ENCODE results near the gene TTLL7.

DNA sequence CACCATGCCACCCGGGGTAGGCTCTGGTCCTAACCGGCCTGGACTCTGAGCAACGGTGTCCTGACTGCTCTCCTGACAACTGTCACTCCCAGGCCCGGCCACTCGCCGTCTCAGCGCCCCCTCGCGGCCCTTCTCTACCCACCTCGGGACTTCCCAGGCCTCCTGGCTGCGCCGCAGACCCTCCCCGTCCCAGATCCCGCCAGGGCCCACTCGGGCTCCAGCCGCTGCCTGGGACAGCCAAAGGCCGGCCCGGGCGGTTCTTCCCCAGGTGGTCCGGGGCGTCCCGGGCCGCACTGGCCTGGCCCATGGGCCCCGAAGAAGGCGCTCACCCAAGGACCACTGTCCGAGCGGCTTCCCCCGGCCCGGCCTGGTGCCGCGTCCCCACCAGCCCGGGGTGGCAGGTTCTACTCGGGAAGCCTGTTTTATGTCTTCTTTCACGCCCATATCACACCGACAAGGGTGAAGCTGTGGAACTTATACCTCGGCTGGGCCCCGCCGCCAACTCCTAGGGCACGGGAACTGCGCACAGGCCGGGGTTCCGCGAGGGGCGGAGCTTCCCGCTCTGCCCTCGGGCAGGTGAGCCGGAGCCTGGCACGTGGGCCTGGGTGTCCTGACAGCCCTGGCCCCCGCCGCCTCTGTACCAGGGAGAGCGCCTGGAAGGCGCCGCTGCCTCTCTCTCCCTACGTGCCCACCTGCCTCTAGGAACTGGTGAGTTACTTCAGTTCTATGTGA, 138.3 kb downstream of the TTLL7 start:
- TF ChIP-seq, protein P1, sequence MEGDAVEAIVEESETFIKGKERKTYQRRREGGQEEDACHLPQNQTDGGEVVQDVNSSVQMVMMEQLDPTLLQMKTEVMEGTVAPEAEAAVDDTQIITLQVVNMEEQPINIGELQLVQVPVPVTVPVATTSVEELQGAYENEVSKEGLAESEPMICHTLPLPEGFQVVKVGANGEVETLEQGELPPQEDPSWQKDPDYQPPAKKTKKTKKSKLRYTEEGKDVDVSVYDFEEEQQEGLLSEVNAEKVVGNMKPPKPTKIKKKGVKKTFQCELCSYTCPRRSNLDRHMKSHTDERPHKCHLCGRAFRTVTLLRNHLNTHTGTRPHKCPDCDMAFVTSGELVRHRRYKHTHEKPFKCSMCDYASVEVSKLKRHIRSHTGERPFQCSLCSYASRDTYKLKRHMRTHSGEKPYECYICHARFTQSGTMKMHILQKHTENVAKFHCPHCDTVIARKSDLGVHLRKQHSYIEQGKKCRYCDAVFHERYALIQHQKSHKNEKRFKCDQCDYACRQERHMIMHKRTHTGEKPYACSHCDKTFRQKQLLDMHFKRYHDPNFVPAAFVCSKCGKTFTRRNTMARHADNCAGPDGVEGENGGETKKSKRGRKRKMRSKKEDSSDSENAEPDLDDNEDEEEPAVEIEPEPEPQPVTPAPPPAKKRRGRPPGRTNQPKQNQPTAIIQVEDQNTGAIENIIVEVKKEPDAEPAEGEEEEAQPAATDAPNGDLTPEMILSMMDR (conservative IDR thresholded peaks at IDR 0.05; ENCODE audit: low read depth in 2 of 2) = peak; percentile 74 to 88
- TF ChIP-seq EZH2phosphoT487 (IDR thresholded peaks at IDR 0.05; ENCODE audit: unreplicated experiment) (no peak), EZH2 (IDR thresholded peaks at IDR 0.05; ENCODE audit: low read depth, unreplicated experiment) (no peak), ZNF114 (CRISPR knock-in tag; IDR thresholded peaks at IDR 0.05) (no peak), CREB1 (CRISPR knock-in tag; IDR thresholded peaks at IDR 0.05; ENCODE audit: low read depth) (no peak), POLR2AphosphoS5 (IDR thresholded peaks at IDR 0.05; ENCODE audit: low read depth) (no peak), JUNB (IDR thresholded peaks at IDR 0.05; ENCODE audit: unreplicated experiment) (no peak), NANOG (IDR thresholded peaks at IDR 0.05; ENCODE audit: borderline replicate concordance) (no peak)
- TF ChIP-seq, protein P2, sequence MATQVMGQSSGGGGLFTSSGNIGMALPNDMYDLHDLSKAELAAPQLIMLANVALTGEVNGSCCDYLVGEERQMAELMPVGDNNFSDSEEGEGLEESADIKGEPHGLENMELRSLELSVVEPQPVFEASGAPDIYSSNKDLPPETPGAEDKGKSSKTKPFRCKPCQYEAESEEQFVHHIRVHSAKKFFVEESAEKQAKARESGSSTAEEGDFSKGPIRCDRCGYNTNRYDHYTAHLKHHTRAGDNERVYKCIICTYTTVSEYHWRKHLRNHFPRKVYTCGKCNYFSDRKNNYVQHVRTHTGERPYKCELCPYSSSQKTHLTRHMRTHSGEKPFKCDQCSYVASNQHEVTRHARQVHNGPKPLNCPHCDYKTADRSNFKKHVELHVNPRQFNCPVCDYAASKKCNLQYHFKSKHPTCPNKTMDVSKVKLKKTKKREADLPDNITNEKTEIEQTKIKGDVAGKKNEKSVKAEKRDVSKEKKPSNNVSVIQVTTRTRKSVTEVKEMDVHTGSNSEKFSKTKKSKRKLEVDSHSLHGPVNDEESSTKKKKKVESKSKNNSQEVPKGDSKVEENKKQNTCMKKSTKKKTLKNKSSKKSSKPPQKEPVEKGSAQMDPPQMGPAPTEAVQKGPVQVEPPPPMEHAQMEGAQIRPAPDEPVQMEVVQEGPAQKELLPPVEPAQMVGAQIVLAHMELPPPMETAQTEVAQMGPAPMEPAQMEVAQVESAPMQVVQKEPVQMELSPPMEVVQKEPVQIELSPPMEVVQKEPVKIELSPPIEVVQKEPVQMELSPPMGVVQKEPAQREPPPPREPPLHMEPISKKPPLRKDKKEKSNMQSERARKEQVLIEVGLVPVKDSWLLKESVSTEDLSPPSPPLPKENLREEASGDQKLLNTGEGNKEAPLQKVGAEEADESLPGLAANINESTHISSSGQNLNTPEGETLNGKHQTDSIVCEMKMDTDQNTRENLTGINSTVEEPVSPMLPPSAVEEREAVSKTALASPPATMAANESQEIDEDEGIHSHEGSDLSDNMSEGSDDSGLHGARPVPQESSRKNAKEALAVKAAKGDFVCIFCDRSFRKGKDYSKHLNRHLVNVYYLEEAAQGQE (IDR thresholded peaks at IDR 0.05; ENCODE audit: unreplicated experiment) = no peak

Measured in GM23338 (cell line).